RWPE2 (cell line): ENCODE results near the gene GGA2.
A peak's percentile ranks its signal among the peaks of the same experiment; 100 is the strongest.

Source experiments
- ATAC-seq: fragments of 200-7000 bp; cut with Tn5 transposase; 3 replicates; pipeline ENCODE4 v1.9.1; 2021; ENCODE audit warnings: low read depth
- DNase-seq: peaks from one replicate; pipeline ENCODE4 v3.0.0-alpha.2; 2020; ENCODE audit warnings: low spot score
- H3K27ac ChIP-seq: fragments of 450-650 bp; 2 replicates; pipeline ENCODE4 v1.5.1; 2017; ENCODE audit warnings: mild to moderate bottlenecking; ENCODE audit not compliant: poor library complexity, severe bottlenecking
- H3K27me3 ChIP-seq: fragments of 250-450 bp; sonication (Bioruptor Pico); 2 replicates; pipeline ENCODE4 v1.5.1; 2021; ENCODE audit warnings: mild to moderate bottlenecking, moderate library complexity; ENCODE audit not compliant: insufficient read depth, poor library complexity, severe bottlenecking
- H3K36me3 ChIP-seq: fragments of 250-450 bp; sonication (Bioruptor Pico); 2 replicates; pipeline ENCODE4 v1.5.1; 2020; ENCODE audit warnings: low read depth, mild to moderate bottlenecking, moderate library complexity
- H3K4me1 ChIP-seq: fragments of 250-450 bp; sonication (Bioruptor Pico); 2 replicates; pipeline ENCODE4 v1.5.1; 2021; ENCODE audit warnings: mild to moderate bottlenecking, moderate library complexity; ENCODE audit not compliant: insufficient read depth, poor library complexity, severe bottlenecking
- H3K4me3 ChIP-seq: fragments of 250-450 bp; sonication (Bioruptor Pico); 2 replicates; pipeline ENCODE4 v1.5.1; 2021; ENCODE audit warnings: mild to moderate bottlenecking, moderate library complexity; ENCODE audit not compliant: severe bottlenecking
- H3K9me3 ChIP-seq: fragments of 250-450 bp; sonication (Bioruptor Pico); 2 replicates; pipeline ENCODE4 v1.5.1; 2021; ENCODE audit warnings: mild to moderate bottlenecking, moderate library complexity; ENCODE audit not compliant: severe bottlenecking
- TF ChIP-seq, protein P1 (sequence below): fragments of 450-650 bp; IDR thresholded peaks from one replicate; pipeline ENCODE4 v1.5.1; 2017; ENCODE audit warnings: mild to moderate bottlenecking, moderate library complexity; ENCODE audit not compliant: poor library complexity, severe bottlenecking

GGA2 gene

DNA sequence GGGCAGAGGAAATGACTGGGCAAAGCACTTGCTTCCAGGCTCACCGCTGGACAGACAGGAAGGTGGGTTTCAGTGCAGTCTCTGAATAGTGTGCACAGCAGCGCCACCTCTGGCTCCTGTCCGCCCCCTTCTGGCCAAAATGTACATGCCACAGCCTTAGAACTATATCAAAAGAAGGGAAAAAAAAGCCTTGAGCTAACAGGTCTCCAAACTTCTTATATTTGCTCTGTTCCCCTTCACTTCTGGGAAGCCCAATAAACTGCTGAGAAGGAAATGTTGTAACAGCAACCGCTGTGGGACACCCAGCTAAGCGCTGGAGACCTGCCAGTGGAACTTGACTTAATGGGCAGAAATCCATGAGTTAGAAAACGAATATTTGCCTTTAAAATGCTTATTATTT lies 74.8 kb downstream of the GGA2 start:
- no peak overlapping the region for H3K4me3 ChIP-seq
- TF ChIP-seq, protein P1, sequence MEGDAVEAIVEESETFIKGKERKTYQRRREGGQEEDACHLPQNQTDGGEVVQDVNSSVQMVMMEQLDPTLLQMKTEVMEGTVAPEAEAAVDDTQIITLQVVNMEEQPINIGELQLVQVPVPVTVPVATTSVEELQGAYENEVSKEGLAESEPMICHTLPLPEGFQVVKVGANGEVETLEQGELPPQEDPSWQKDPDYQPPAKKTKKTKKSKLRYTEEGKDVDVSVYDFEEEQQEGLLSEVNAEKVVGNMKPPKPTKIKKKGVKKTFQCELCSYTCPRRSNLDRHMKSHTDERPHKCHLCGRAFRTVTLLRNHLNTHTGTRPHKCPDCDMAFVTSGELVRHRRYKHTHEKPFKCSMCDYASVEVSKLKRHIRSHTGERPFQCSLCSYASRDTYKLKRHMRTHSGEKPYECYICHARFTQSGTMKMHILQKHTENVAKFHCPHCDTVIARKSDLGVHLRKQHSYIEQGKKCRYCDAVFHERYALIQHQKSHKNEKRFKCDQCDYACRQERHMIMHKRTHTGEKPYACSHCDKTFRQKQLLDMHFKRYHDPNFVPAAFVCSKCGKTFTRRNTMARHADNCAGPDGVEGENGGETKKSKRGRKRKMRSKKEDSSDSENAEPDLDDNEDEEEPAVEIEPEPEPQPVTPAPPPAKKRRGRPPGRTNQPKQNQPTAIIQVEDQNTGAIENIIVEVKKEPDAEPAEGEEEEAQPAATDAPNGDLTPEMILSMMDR = peak; percentile 80
- no peak overlapping the region for H3K27ac ChIP-seq
- H3K4me1 ChIP-seq = no peaks in the 10 kb centered on the region
- H3K36me3 ChIP-seq = peaks cover 63% of the 10 kb centered on the region
- DNase-seq = no peak
- ATAC-seq = peak; percentile 85
- H3K27me3 ChIP-seq = no peaks in the 10 kb centered on the region
- no peaks in the 10 kb centered on the region for H3K9me3 ChIP-seq

- ATAC-seq (no peak), DNase-seq (no peak)
- H3K9me3 ChIP-seq = no peaks in the 10 kb centered on the region
- H3K27me3 ChIP-seq = no peaks in the 10 kb centered on the region
- no peaks in the 10 kb centered on the region for H3K4me1 ChIP-seq
- TF ChIP-seq, protein P1 = peak; percentile 83
- no peak overlapping the region for H3K27ac ChIP-seq
- H3K4me3 ChIP-seq = no peak overlapping the region
- H3K36me3 ChIP-seq = peaks cover 59% of the 10 kb centered on the region
These were observed 75.9 kb downstream of the GGA2 start for GRCh38 chr16:23434380-23434779.

GRCh38 chr16:23433261-23433920 lies 76.9 kb downstream of the GGA2 start:
- H3K36me3 ChIP-seq = peaks cover 54% of the 10 kb centered on the region
- no peak overlapping the region for H3K27ac ChIP-seq
- TF ChIP-seq, protein P1 = no peak
- H3K9me3 ChIP-seq = no peaks in the 10 kb centered on the region
- no peaks in the 10 kb centered on the region for H3K27me3 ChIP-seq
- no peak overlapping the region for H3K4me3 ChIP-seq
- ATAC-seq (no peak), DNase-seq (no peak)
- H3K4me1 ChIP-seq = no peaks in the 10 kb centered on the region

DNA sequence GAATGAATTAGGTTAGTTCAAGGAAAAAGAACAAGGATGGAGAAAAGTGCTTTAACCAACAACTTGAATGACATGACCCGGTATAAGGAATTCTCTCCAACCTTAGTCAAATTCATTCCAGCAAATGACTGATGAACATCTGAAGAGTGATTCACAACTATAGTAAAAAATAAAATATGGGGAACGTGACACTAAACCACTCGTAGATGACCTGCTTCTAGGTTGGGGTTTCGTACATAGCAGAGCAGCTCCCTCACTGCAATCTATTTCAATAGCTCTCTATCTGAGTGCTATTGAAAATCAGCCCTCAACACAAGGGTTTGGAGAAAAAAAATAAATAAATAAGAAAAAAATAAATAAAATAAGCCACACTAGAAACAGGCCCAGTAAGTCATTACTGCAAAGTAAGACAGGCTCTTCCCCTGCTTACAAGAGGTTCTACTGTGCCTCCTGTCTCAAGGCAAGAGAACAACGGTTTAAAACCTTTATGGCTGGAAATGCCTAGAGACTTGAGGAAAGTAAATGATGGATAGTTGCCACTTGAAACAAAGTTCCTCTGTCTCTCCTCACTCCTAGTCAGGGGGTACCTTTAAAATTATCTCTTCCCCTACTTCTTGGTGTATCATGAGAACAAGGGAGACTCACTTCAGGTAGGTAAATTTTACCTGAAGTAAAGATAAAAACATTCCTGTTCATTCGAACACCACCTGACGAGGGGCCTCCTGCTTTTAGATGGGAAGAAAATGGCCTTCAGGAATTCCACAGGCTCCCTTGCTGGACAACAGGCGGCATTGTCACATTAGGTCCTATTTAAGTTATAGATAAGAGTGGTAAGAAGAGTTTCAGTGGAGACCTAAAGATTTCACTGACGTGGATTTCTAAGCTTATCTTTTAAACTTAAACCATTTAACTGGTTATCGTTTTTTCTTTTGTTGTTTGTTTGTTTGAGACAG lies 77.8 kb downstream of the GGA2 start:
- no peak for ATAC-seq
- Histone ChIP-seq H3K9me3 (no peaks in the 10 kb centered on the region), H3K4me1 (no peaks in the 10 kb centered on the region), H3K27me3 (no peaks in the 10 kb centered on the region), H3K36me3 (peaks cover 49% of the 10 kb centered on the region), H3K27ac (no peak overlapping the region), H3K4me3 (no peak overlapping the region)
- TF ChIP-seq, protein P1 = no peak
- DNase-seq = no peak
